Tibial nerve (tissue), 3 donors: Measurements from ENCODE around the gene MAPK8IP1.

ENCODE experiments used
- CTCF ChIP-seq, 5 experiments: fragments of 200-600 bp in 3 of 5; fragments of 450-650 bp in 2 of 5; sonication (generic) in 3 of 5; IDR thresholded peaks; one replicate each; pipeline ENCODE4 v1.5.1; 2016 to 2019; ENCODE audit warnings: antibody characterized with exemption in 5 of 5, mild to moderate bottlenecking in 3 of 5, moderate library complexity in 2 of 5
- POLR2A ChIP-seq, 2 donors: fragments of 450-650 bp; IDR thresholded peaks; one replicate each; pipeline ENCODE4 v1.6.1; 2017; ENCODE audit warnings: antibody characterized with exemption in 2 of 2, mild to moderate bottlenecking in 2 of 2, moderate library complexity in 2 of 2

DNA sequence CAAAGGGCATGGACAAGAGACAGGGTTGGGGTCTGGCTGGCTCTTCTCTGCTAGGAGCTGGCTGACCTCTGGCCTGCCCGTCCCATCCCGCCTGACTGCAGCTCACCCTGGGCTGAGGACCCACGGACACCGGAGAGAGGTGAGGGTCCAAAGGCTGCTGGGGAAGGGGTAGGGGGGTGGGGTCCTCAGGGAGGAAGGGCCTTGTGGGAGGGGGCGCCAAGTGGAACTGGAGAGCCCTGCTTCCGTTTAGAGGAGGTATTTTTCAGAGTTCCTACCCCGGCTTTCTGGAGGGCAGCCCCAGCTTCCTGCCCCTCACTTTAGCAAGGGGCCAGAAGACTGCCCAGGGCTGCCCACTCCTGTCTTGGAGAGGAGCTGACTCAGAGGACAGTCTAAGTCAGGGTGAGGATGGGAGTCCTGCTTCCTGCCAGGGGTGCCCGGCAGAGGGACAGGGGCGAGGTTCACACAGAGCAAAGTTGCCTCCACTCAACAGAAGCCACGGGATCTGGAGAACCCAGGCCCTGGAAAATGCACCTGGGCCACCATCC is 44.1 kb downstream of the MAPK8IP1 start:
- TF ChIP-seq CTCF (IDR thresholded peaks at IDR 0.05), result no peak
- TF ChIP-seq POLR2A (IDR thresholded peaks at IDR 0.05), result no peak
